Stimulated activated effector memory CD8-positive, alpha-beta T cell treated with anti-CD3 and anti-CD28 coated beads, Interleukin-12 subunit alpha, Interleukin-12 subunit beta, amount 100 ng/mL, for 72 hours (primary cell): ENCODE results near the gene IL1R1.
A peak's percentile ranks its signal among the peaks of the same experiment; 100 is the strongest.

Experiments used
- ATAC-seq: fragments of 150-1000 bp; cut with Tn5 transposase; 2 replicates; pipeline ENCODE4 v1.10.0; 2021
- DNase-seq, 2 donors: peaks; one replicate each; pipeline ENCODE4 v3.0.0; 2021 to 2022; ENCODE audit warnings: low spot score in 2 of 2
- H3K27ac Mint-ChIP-seq: one replicate; pipeline ENCODE4 v1.8.0; 2022; ENCODE audit warnings: mild to moderate bottlenecking, mixed read lengths
- H3K36me3 Mint-ChIP-seq: one replicate; pipeline ENCODE4 v1.8.0; 2022; ENCODE audit warnings: mild to moderate bottlenecking, mixed read lengths
- H3K4me1 Mint-ChIP-seq: one replicate; pipeline ENCODE4 v1.8.0; 2022; ENCODE audit warnings: mixed read lengths
- H3K4me3 Mint-ChIP-seq: one replicate; pipeline ENCODE4 v1.8.0; 2022; ENCODE audit warnings: mild to moderate bottlenecking, mixed read lengths
- H3K9me3 Mint-ChIP-seq: one replicate; pipeline ENCODE4 v1.8.0; 2022; ENCODE audit warnings: mixed read lengths

Gene IL1R1

DNA sequence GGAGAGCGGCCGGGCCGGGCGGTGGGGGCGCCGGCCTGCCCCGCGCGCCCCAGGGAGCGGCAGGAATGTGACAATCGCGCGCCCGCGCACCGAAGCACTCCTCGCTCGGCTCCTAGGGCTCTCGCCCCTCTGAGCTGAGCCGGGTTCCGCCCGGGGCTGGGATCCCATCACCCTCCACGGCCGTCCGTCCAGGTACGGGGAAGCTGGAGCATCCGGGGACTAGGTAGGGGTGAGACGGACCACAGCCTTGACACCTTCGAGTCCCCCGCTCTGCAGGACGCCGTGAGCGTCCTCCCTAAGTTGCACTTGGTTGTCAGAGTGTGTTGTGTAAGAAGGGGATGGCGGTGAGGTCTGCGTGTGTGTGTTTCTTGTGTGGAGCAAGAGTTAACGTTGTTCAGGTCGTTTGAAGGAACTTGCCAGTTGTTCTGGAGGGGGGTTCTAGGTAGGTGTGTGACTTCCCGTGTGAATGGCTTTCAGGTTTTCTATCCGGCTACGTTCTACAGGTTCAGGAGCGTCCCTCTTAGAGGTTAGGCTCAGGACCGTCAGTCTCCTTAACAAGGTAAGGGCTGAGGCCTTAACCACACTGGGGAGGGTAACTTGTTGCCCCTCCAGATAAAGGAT, 393 bp downstream of the IL1R1 start:
- Mint-ChIP-seq H3K9me3 (peaks cover 16% of the 10 kb centered on the region), H3K4me1 (peaks cover 43% of the 10 kb centered on the region), H3K27ac (no peak overlapping the region), H3K36me3 (peaks cover 16% of the 10 kb centered on the region), H3K4me3 (peak overlapping the region; percentile 56)
- DNase-seq, result peak in 1 of 2 donors; percentile 43
- peak; percentile 14 for ATAC-seq

GRCh38 chr2:102143450-102143985, 972 bp downstream of the IL1R1 start:
- DNase-seq (peak in 1 of 2 donors; percentile 45), ATAC-seq (no peak)
- peak overlapping the region; percentile 56 for H3K4me3 Mint-ChIP-seq
- H3K36me3 Mint-ChIP-seq, result peaks cover 19% of the 10 kb centered on the region
- H3K27ac Mint-ChIP-seq, result no peak overlapping the region
- H3K9me3 Mint-ChIP-seq, result peaks cover 17% of the 10 kb centered on the region
- peaks cover 43% of the 10 kb centered on the region for H3K4me1 Mint-ChIP-seq

GRCh38 chr2:102144128-102144527, 1.6 kb downstream of the IL1R1 start:
- Mint-ChIP-seq H3K9me3 (peaks cover 23% of the 10 kb centered on the region), H3K36me3 (peaks cover 19% of the 10 kb centered on the region), H3K27ac (no peak overlapping the region), H3K4me1 (peaks cover 38% of the 10 kb centered on the region), H3K4me3 (no peak overlapping the region)
- no peak for DNase-seq
- ATAC-seq, result no peak

GRCh38 chr2:102145107-102145506, 2.6 kb downstream of the IL1R1 start:
- H3K4me3 Mint-ChIP-seq, result no peak overlapping the region
- peaks cover 19% of the 10 kb centered on the region for H3K36me3 Mint-ChIP-seq
- DNase-seq (peak in 1 of 2 donors; percentile 40), ATAC-seq (no peak)
- H3K9me3 Mint-ChIP-seq, result peaks cover 24% of the 10 kb centered on the region
- H3K27ac Mint-ChIP-seq, result no peak overlapping the region
- H3K4me1 Mint-ChIP-seq, result peaks cover 30% of the 10 kb centered on the region

DNA sequence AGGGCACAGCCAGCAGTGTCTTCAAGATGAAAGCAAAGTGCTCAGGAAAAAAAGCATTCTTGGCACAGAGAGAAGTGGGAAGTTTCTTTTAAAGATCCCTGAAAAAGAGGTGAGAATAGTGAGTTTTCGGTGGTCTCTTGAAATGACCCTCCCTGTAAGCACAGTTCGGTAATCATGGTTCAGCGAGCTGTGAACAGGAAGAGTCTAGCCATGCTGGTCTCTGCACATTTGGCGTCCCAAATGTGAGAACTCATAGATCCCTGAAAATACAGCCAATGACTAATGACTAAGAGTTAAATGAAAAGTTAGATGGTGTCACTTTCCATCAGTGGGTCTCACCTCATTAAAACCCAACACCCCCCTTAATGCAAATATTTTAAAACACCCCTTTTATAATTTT, 3.4 kb downstream of the IL1R1 start:
- Mint-ChIP-seq H3K27ac (no peak overlapping the region), H3K4me3 (no peak overlapping the region), H3K36me3 (peaks cover 13% of the 10 kb centered on the region), H3K9me3 (peaks cover 24% of the 10 kb centered on the region), H3K4me1 (peaks cover 25% of the 10 kb centered on the region)
- ATAC-seq, result no peak
- DNase-seq, result no peak

- Mint-ChIP-seq H3K9me3 (peaks cover 29% of the 10 kb centered on the region), H3K4me1 (peaks cover 28% of the 10 kb centered on the region)
- no peak for DNase-seq
Measured at GRCh38 chr2:102147935-102148334, 5.4 kb downstream of the IL1R1 start.

GRCh38 chr2:102149243-102149642, 6.7 kb downstream of the IL1R1 start:
- Mint-ChIP-seq H3K36me3 (peaks cover 13% of the 10 kb centered on the region), H3K4me3 (no peak overlapping the region), H3K4me1 (peaks cover 25% of the 10 kb centered on the region), H3K27ac (no peak overlapping the region), H3K9me3 (peaks cover 31% of the 10 kb centered on the region)
- ATAC-seq (no peak), DNase-seq (no peak)

More at GRCh38 chr2:102147935-102148334, 5.4 kb downstream of the IL1R1 start:
- Mint-ChIP-seq H3K36me3 (peaks cover 13% of the 10 kb centered on the region), H3K27ac (peak overlapping the region; percentile 72), H3K4me3 (no peak overlapping the region)
- peak; percentile 96 for ATAC-seq

DNA sequence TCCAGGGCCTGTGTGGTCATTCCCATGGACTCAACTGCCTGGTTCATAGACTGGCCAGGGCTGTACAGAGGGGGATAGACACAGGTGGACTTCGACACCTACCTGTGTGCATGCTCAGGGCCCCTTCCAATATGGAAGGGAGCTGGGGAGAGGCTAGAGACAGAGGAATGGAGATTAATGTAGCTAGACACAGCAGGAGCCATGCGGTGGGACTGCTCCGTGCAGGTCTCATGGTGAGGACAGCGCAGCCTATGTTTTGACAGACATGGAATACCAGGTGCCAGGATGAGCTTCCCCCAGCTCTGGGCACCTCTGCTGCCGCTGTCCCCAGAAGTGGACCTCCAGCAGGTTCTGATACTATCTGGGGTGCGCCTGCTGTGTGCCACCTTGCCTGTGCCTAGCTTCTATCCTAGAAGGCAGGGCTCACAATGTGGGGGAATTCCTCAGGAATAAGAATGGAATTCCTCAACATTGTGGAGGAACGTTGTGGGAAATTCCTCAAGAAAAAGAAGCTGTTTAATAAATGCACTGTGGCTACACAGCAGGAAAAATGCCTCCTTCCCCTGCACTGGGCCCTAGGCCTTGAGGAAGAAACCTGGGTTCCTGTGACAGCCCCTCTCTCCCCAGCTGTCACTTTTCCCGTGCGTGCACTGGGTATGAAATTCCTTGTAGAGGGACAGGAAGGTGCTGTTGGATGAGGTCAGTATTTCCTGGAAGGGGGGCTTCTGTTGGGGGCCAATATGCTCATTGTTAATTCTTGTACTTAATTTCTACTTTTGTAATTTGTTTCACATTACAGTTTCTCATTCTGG, 7.3 kb downstream of the IL1R1 start:
- DNase-seq, result no peak

GRCh38 chr2:102154364-102154763, 11.8 kb downstream of the IL1R1 start:
- Mint-ChIP-seq H3K36me3 (no peaks in the 10 kb centered on the region), H3K9me3 (peaks cover 15% of the 10 kb centered on the region), H3K4me1 (peaks cover 6% of the 10 kb centered on the region), H3K27ac (no peak overlapping the region), H3K4me3 (no peak overlapping the region)
- ATAC-seq (no peak), DNase-seq (no peak)

More for the DNA sequence above, 7.3 kb downstream of the IL1R1 start:
- ATAC-seq, result no peak
- Mint-ChIP-seq H3K4me1 (peaks cover 25% of the 10 kb centered on the region), H3K9me3 (peaks cover 29% of the 10 kb centered on the region), H3K36me3 (peaks cover 13% of the 10 kb centered on the region), H3K4me3 (no peak overlapping the region), H3K27ac (no peak overlapping the region)

GRCh38 chr2:102154946-102155702, 12.6 kb downstream of the IL1R1 start:
- ATAC-seq (no peak), DNase-seq (no peak)
- peaks cover 15% of the 10 kb centered on the region for H3K9me3 Mint-ChIP-seq
- no peaks in the 10 kb centered on the region for H3K36me3 Mint-ChIP-seq
- no peak overlapping the region for H3K4me3 Mint-ChIP-seq
- no peak overlapping the region for H3K27ac Mint-ChIP-seq
- H3K4me1 Mint-ChIP-seq, result peaks cover 6% of the 10 kb centered on the region

DNA sequence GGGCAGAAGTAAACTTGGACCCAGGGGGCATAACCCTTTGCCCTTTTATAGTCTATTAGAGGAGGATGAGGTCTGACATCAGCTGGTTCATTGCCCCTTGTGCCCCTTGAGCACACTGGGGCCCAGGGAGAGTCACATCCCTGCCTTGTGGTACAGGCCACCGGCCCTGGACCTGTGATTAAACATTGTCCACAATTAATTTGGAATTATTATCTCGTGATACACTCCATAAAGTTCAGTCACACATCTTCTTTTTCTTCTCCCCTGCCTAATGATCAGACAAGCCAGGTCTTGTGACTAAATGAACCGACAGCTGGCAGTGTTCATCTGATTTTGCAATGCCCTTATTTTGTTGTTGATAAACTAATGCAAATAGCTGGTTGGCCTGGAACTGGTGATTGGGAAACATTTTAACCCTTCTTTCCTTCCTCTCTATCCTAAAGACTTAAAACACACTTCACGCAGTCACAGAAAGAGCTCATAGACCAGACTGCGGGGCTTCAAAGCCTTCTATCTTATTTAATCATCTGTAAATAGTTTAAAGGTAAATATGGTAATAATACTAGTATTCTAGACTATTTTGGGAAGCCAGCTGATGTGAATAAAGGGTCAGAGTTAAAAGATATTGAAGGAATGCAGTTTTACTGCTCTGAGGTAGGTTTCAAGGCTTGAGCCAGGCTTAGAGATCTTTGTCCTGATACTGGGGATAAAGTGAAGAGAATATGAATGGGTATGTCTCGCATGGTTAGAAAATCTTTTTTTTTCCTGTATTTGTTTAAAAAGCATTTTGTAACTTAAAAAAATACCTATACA, 13.4 kb downstream of the IL1R1 start:
- Mint-ChIP-seq H3K27ac (no peak overlapping the region), H3K4me3 (no peak overlapping the region), H3K9me3 (peaks cover 15% of the 10 kb centered on the region), H3K36me3 (no peaks in the 10 kb centered on the region), H3K4me1 (peaks cover 6% of the 10 kb centered on the region)
- no peak for ATAC-seq
- no peak for DNase-seq

DNA sequence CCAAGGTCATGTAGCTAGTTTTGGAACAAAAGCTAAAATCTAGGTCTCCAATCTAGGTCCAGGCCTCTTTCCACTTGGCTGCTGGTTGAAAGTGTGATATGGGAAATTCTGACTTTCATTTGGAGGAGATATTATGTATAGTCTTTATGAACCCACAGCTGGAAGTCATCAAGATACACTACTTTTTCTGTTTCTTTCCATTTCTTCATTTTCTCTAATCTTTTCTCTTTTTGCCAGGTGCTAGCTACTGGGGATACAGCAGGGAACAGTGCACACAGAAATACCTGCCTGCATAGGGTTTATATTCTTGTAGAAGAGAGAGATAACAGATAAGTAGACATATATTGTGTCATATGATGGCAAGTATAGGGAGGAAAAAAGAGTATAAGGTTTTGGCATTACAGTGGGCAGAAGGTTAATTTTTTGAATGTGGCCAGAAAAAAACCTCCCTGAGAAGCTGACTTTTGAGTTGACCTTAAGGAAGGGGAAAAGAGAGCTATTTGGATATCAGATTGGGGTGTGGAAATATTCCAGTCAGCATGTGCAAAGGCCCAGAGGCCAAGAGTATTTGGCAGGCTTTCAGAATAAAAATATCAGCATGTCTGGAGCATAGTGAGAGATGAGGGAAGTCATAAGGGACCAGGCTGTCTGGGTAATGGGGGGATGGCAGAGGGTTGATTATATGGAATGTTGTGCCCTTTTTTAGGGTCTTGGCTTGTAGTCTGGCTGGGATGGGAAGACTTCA, 15.6 kb downstream of the IL1R1 start:
- H3K9me3 Mint-ChIP-seq, result peaks cover 9% of the 10 kb centered on the region
- H3K4me1 Mint-ChIP-seq, result no peaks in the 10 kb centered on the region
- no peak overlapping the region for H3K27ac Mint-ChIP-seq
- H3K36me3 Mint-ChIP-seq, result no peaks in the 10 kb centered on the region
- no peak for DNase-seq
- no peak for ATAC-seq
- H3K4me3 Mint-ChIP-seq, result no peak overlapping the region

GRCh38 chr2:102159295-102159694, 16.7 kb downstream of the IL1R1 start:
- H3K4me1 Mint-ChIP-seq, result no peaks in the 10 kb centered on the region
- no peaks in the 10 kb centered on the region for H3K36me3 Mint-ChIP-seq
- H3K9me3 Mint-ChIP-seq, result peaks cover 7% of the 10 kb centered on the region
- ATAC-seq (no peak), DNase-seq (no peak)
- H3K27ac Mint-ChIP-seq, result no peak overlapping the region
- H3K4me3 Mint-ChIP-seq, result no peak overlapping the region

- DNase-seq (no peak), ATAC-seq (no peak)
- H3K36me3 Mint-ChIP-seq, result peaks cover 5% of the 10 kb centered on the region
- H3K27ac Mint-ChIP-seq, result no peak overlapping the region
- H3K4me3 Mint-ChIP-seq, result no peak overlapping the region
- H3K4me1 Mint-ChIP-seq, result no peaks in the 10 kb centered on the region
- H3K9me3 Mint-ChIP-seq, result no peaks in the 10 kb centered on the region
Measured at GRCh38 chr2:102166189-102166845, 23.8 kb downstream of the IL1R1 start.
